ENCODE data around the gene ADAM10. TPM values are rescaled to one million over a fixed set of nuclear protein-coding genes. Genes with fewer than 3 reads are reported as not detected.
"Not testable (repeated sequence)": the region's sequence is repeated elsewhere in the genome, so short reads cannot be mapped to it uniquely, and the experiment has no call there.

ADAM10 gene
- total and polyA plus RNA-seq, 4 donors, result 11.6 to 115 (median 57.5) TPM

DNA sequence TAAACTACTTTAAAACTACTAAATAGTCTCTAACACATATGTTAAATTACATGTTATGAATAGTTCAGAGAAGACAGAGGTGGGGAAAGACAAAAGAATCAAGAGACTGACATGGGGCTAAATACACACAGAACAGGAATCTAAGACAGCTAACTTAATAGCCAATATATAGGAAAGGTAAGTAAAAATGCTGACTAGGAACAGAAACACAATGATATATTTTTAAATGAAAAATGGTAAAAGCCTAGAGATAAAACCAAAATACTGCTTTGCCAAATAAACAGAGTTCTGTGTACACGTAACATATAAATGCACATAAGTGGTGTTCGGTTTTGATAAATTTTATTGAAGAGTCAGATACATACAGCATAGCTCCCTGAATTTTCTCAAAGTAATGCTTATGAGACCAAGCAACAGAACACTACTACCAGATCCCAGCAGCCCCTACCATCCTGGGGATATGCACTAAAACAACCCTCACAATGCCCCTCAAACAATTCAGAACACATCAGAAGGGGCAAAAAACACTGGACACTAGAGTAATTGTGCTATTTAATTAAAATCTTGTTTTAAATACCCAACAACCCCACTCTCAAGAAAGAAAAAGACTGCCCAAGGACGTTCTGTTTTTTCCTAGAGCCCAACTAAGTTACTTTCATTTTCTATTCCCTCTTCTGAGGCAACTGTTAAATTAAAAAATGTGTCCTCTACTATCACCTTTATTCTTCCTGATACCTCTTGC, 121.1 kb downstream of the ADAM10 start:
- intact Hi-C loops (cut with DNase I), result no loop called here
- no peak for DNase-seq
- no peaks in the 10 kb centered on the region for H3K27me3 ChIP-seq (ENCODE audit: control insufficient read depth in 1 of 2, insufficient read depth in 2 of 2, low read length in 1 of 2)
- peak overlapping the region; percentile 14 to 48 for H3K4me3 ChIP-seq (ENCODE audit: low read length in 2 of 2)
- H3K9me3 ChIP-seq (ENCODE audit: control insufficient read depth, low read length), result no peaks in the 10 kb centered on the region
- 51 to 55% methylated on average over 3 of the region's 3 CpGs for WGBS, 2 donors
- H3K27ac ChIP-seq (ENCODE audit: low read depth in 1 of 2, low read length in 2 of 2), result no peak overlapping the region
- no peaks in the 10 kb centered on the region for H3K4me1 ChIP-seq (ENCODE audit: control insufficient read depth in 1 of 2, insufficient read depth in 2 of 2, low read length in 2 of 2)
- H3K36me3 ChIP-seq (ENCODE audit: control insufficient read depth in 1 of 2, insufficient read depth in 2 of 2, low read length in 1 of 2), result no peaks in the 10 kb centered on the region
- ATAC-seq (ENCODE audit: low FRiP score), result no peak

DNA sequence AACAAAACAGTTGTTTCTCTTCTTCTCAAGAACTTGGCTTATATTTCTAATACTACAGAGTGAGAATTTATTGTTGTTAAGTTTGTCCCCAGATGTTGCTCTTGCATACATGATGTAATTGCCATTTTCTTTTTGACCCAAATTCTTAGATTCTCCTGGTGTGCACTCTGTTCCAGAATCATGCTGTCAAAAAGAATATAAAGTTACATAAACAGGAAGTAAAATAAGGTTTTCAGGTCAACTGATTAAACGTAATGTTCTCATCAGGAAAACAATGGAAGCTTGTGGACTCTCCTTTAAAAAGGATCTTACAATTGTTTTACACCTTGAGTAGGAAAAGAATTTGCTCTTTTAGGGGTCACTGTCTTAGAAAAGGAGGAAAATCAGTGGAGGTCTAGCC, 121.8 kb downstream of the ADAM10 start:
- ATAC-seq (ENCODE audit: low FRiP score) (no peak), DNase-seq (no peak)
- no peak overlapping the region for H3K4me3 ChIP-seq (ENCODE audit: low read length in 2 of 2)
- intact Hi-C loops (cut with DNase I), result no loop called here
- 8 to 24% methylated on average over 1 of the region's 1 CpG for WGBS, 2 donors
- H3K4me1 ChIP-seq (ENCODE audit: control insufficient read depth in 1 of 2, insufficient read depth in 2 of 2, low read length in 2 of 2), result no peaks in the 10 kb centered on the region
- no peaks in the 10 kb centered on the region for H3K27me3 ChIP-seq (ENCODE audit: control insufficient read depth in 1 of 2, insufficient read depth in 2 of 2, low read length in 1 of 2)
- no peaks in the 10 kb centered on the region for H3K9me3 ChIP-seq (ENCODE audit: control insufficient read depth, low read length)
- H3K36me3 ChIP-seq (ENCODE audit: control insufficient read depth in 1 of 2, insufficient read depth in 2 of 2, low read length in 1 of 2), result no peaks in the 10 kb centered on the region
- H3K27ac ChIP-seq (ENCODE audit: low read depth in 1 of 2, low read length in 2 of 2), result no peak overlapping the region

GRCh38 chr15:58627046-58627445, 122.5 kb downstream of the ADAM10 start:
- intact Hi-C loops (cut with DNase I), result no loop called here
- no peak for DNase-seq
- no peak overlapping the region for H3K4me3 ChIP-seq (ENCODE audit: low read length in 2 of 2)
- WGBS, 2 donors, result 94 to 96% methylated on average over 2 of the region's 2 CpGs
- no peaks in the 10 kb centered on the region for H3K36me3 ChIP-seq (ENCODE audit: control insufficient read depth in 1 of 2, insufficient read depth in 2 of 2, low read length in 1 of 2)
- H3K4me1 ChIP-seq (ENCODE audit: control insufficient read depth in 1 of 2, insufficient read depth in 2 of 2, low read length in 2 of 2), result no peaks in the 10 kb centered on the region
- H3K27me3 ChIP-seq (ENCODE audit: control insufficient read depth in 1 of 2, insufficient read depth in 2 of 2, low read length in 1 of 2), result no peaks in the 10 kb centered on the region
- no peaks in the 10 kb centered on the region for H3K9me3 ChIP-seq (ENCODE audit: control insufficient read depth, low read length)
- ATAC-seq (ENCODE audit: low FRiP score), result no peak
- H3K27ac ChIP-seq (ENCODE audit: low read depth in 1 of 2, low read length in 2 of 2), result no peak overlapping the region

GRCh38 chr15:58626378-58626777, 123.1 kb downstream of the ADAM10 start:
- Histone ChIP-seq H3K36me3 (ENCODE audit: control insufficient read depth in 1 of 2, insufficient read depth in 2 of 2, low read length in 1 of 2) (no peaks in the 10 kb centered on the region), H3K27ac (ENCODE audit: low read depth in 1 of 2, low read length in 2 of 2) (no peak overlapping the region), H3K4me3 (ENCODE audit: low read length in 2 of 2) (no peak overlapping the region), H3K27me3 (ENCODE audit: control insufficient read depth in 1 of 2, insufficient read depth in 2 of 2, low read length in 1 of 2) (no peaks in the 10 kb centered on the region), H3K4me1 (ENCODE audit: control insufficient read depth in 1 of 2, insufficient read depth in 2 of 2, low read length in 2 of 2) (no peaks in the 10 kb centered on the region), H3K9me3 (ENCODE audit: control insufficient read depth, low read length) (no peaks in the 10 kb centered on the region)
- intact Hi-C loops (cut with DNase I), result no loop called here
- DNase-seq, result no peak
- 95 to 97% methylated on average over 3 of the region's 3 CpGs for WGBS, 2 donors
- ATAC-seq (ENCODE audit: low FRiP score), result no peak

GRCh38 chr15:58622877-58623276, 126.6 kb downstream of the ADAM10 start:
- no peak for DNase-seq
- H3K27me3 ChIP-seq (ENCODE audit: control insufficient read depth in 1 of 2, insufficient read depth in 2 of 2, low read length in 1 of 2), result no peaks in the 10 kb centered on the region
- WGBS, 2 donors, result 92 to 95% methylated on average over 3 of the region's 3 CpGs
- no peaks in the 10 kb centered on the region for H3K9me3 ChIP-seq (ENCODE audit: control insufficient read depth, low read length)
- H3K36me3 ChIP-seq (ENCODE audit: control insufficient read depth in 1 of 2, insufficient read depth in 2 of 2, low read length in 1 of 2), result no peaks in the 10 kb centered on the region
- no peaks in the 10 kb centered on the region for H3K4me1 ChIP-seq (ENCODE audit: control insufficient read depth in 1 of 2, insufficient read depth in 2 of 2, low read length in 2 of 2)
- no peak overlapping the region for H3K4me3 ChIP-seq (ENCODE audit: low read length in 2 of 2)
- H3K27ac ChIP-seq (ENCODE audit: low read depth in 1 of 2, low read length in 2 of 2), result no peak overlapping the region
- intact Hi-C loops (cut with DNase I), result no loop called here
- no peak for ATAC-seq (ENCODE audit: low FRiP score)

- H3K4me1 ChIP-seq (ENCODE audit: control insufficient read depth in 1 of 2, insufficient read depth in 2 of 2, low read length in 2 of 2); H3K9me3 ChIP-seq (ENCODE audit: control insufficient read depth, low read length); H3K27ac ChIP-seq (ENCODE audit: low read depth in 1 of 2, low read length in 2 of 2); H3K27me3 ChIP-seq (ENCODE audit: control insufficient read depth in 1 of 2, insufficient read depth in 2 of 2, low read length in 1 of 2); H3K36me3 ChIP-seq (ENCODE audit: control insufficient read depth in 1 of 2, insufficient read depth in 2 of 2, low read length in 1 of 2); intact Hi-C loops (cut with DNase I); DNase-seq; H3K4me3 ChIP-seq (ENCODE audit: low read length in 2 of 2); ATAC-seq (ENCODE audit: low FRiP score): not testable (repeated sequence)
Observed at GRCh38 chr15:58620268-58620667, 129.2 kb downstream of the ADAM10 start.

DNA sequence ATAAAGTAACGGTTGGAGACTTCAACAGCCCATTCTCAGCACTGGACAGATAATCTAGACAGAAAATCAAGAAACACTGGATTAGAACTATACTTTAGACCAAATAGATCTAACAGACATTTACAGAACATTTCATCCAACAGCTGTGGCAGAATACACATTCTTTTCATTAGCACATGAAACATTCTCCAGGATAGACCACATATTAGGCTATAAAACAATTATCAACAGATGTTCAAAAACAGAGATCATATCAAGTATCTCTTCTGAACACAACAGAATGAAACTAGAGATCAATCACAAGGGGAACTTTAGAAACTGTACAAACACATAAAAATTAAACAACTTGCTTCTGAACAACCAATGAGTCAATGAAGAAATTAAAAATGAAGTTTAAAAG, 133.3 kb downstream of the ADAM10 start:
- ATAC-seq (ENCODE audit: low FRiP score) (no peak), DNase-seq (no peak)
- 97 to 100% methylated on average over 1 of the region's 1 CpG for WGBS, 2 donors
- Histone ChIP-seq H3K9me3 (ENCODE audit: control insufficient read depth, low read length) (peaks cover 4% of the 10 kb centered on the region), H3K4me3 (ENCODE audit: low read length in 2 of 2) (no peak overlapping the region), H3K4me1 (ENCODE audit: control insufficient read depth in 1 of 2, insufficient read depth in 2 of 2, low read length in 2 of 2) (no peaks in the 10 kb centered on the region), H3K36me3 (ENCODE audit: control insufficient read depth in 1 of 2, insufficient read depth in 2 of 2, low read length in 1 of 2) (no peaks in the 10 kb centered on the region), H3K27me3 (ENCODE audit: control insufficient read depth in 1 of 2, insufficient read depth in 2 of 2, low read length in 1 of 2) (no peaks in the 10 kb centered on the region), H3K27ac (ENCODE audit: low read depth in 1 of 2, low read length in 2 of 2) (no peak overlapping the region)
- intact Hi-C loops (cut with DNase I), result no loop called here

GRCh38 chr15:58611731-58612676, 137.5 kb downstream of the ADAM10 start:
- Histone ChIP-seq H3K9me3 (ENCODE audit: control insufficient read depth, low read length) (peaks cover 4% of the 10 kb centered on the region), H3K36me3 (ENCODE audit: control insufficient read depth in 1 of 2, insufficient read depth in 2 of 2, low read length in 1 of 2) (no peaks in the 10 kb centered on the region), H3K4me1 (ENCODE audit: control insufficient read depth in 1 of 2, insufficient read depth in 2 of 2, low read length in 2 of 2) (no peaks in the 10 kb centered on the region), H3K27me3 (ENCODE audit: control insufficient read depth in 1 of 2, insufficient read depth in 2 of 2, low read length in 1 of 2) (no peaks in the 10 kb centered on the region), H3K4me3 (ENCODE audit: low read length in 2 of 2) (no peak overlapping the region), H3K27ac (ENCODE audit: low read depth in 1 of 2, low read length in 2 of 2) (no peak overlapping the region)
- 92 to 94% methylated on average over 6 of the region's 6 CpGs for WGBS, 2 donors
- DNase-seq (no peak), ATAC-seq (ENCODE audit: low FRiP score) (peak; percentile 7)
- intact Hi-C loops (cut with DNase I), result no loop called here

- Histone ChIP-seq H3K4me3 (ENCODE audit: low read length in 2 of 2) (no peak overlapping the region), H3K27ac (ENCODE audit: low read depth in 1 of 2, low read length in 2 of 2) (no peak overlapping the region), H3K4me1 (ENCODE audit: control insufficient read depth in 1 of 2, insufficient read depth in 2 of 2, low read length in 2 of 2) (no peaks in the 10 kb centered on the region), H3K9me3 (ENCODE audit: control insufficient read depth, low read length) (peaks cover under 1% of the 10 kb centered on the region), H3K27me3 (ENCODE audit: control insufficient read depth in 1 of 2, insufficient read depth in 2 of 2, low read length in 1 of 2) (no peaks in the 10 kb centered on the region), H3K36me3 (ENCODE audit: control insufficient read depth in 1 of 2, insufficient read depth in 2 of 2, low read length in 1 of 2) (no peaks in the 10 kb centered on the region)
- intact Hi-C loops (cut with DNase I), result no loop called here
- DNase-seq (no peak), ATAC-seq (ENCODE audit: low FRiP score) (no peak)
- 54 to 67% methylated on average over 1 of the region's 1 CpG for WGBS, 2 donors
Observed at GRCh38 chr15:58608711-58609110, 140.8 kb downstream of the ADAM10 start.

All from aorta (tissue), 5 donors.